ENCODE data around the gene DLEC1. TPM values are rescaled to one million over a fixed set of nuclear protein-coding genes. Genes with fewer than 3 reads are reported as not detected.
A peak's percentile ranks its signal among the peaks of the same experiment; 100 is the strongest.

The DLEC1 gene
- total and polyA plus RNA-seq, 9 of the 15 experiments (the other 6 are each of a cell fraction or from before 2014, with no cell fraction given) = 0.07 to 0.08 TPM; not detected in 7

DNA sequence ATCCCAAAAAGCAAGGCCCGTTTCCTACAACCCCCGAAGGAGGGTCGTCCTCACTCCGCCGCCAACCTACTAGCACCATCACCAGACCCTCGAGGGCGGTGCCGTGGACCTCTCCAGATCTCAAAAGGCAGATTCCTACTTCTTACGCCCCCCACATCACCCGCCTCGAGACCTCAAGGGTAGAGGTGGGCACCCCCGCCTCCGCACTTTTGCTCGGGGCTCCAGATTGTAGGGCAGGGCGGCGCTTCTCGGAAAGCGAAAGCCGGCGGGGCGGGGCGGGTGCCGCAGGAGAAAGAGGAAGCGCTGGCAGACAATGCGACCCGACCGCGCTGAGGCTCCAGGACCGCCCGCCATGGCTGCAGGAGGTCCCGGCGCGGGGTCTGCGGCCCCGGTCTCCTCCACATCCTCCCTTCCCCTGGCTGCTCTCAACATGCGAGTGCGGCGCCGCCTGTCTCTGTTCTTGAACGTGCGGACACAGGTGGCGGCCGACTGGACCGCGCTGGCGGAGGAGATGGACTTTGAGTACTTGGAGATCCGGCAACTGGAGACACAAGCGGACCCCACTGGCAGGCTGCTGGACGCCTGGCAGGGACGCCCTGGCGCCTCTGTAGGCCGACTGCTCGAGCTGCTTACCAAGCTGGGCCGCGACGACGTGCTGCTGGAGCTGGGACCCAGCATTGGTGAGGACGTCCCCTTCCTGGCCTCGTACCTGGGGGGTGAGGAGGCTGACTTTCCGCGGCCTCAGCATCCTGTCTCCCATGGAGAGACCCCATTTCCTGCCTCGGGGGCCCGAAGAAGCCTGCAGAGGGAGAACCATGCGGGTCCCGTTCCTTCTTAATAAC is 99.6 kb downstream of the DLEC1 start, which contains the start of gene MYD88 (continued):
- TF ChIP-seq, protein P1, sequence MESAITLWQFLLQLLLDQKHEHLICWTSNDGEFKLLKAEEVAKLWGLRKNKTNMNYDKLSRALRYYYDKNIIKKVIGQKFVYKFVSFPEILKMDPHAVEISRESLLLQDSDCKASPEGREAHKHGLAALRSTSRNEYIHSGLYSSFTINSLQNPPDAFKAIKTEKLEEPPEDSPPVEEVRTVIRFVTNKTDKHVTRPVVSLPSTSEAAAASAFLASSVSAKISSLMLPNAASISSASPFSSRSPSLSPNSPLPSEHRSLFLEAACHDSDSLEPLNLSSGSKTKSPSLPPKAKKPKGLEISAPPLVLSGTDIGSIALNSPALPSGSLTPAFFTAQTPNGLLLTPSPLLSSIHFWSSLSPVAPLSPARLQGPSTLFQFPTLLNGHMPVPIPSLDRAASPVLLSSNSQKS (CRISPR knock-in tag; IDR thresholded peaks at IDR 0.05) = no peak
- TF ChIP-seq ARID2 (IDR thresholded peaks at IDR 0.05) (no peak), MEIS2 (IDR thresholded peaks at IDR 0.05; ENCODE audit: partially characterized antibody) (no peak), CAMTA2 (CRISPR knock-in tag; conservative IDR thresholded peaks at IDR 0.05) (no peak), CBFA2T2 (conservative IDR thresholded peaks at IDR 0.05) (no peak), ELF4 (CRISPR knock-in tag; IDR thresholded peaks at IDR 0.05) (no peak), SRSF7 (optimal IDR thresholded peaks at IDR 0.05; ENCODE audit: low read depth, low read length) (no peak), RBM22 (IDR thresholded peaks at IDR 0.05; ENCODE audit: low read depth, low read length, poor library complexity, severe bottlenecking) (peak; percentile 45), TCFL5 (CRISPR knock-in tag; conservative IDR thresholded peaks at IDR 0.05) (no peak), LARP7 (IDR thresholded peaks at IDR 0.05) (no peak), MTA2 (IDR thresholded peaks at IDR 0.05; ENCODE audit: low read depth) (peak; percentile 7; the same call in 1 of the 2 replicates), GTF2E2 (tag; IDR thresholded peaks at IDR 0.05) (no peak), MYBL2 (IDR thresholded peaks at IDR 0.05; ENCODE audit: low read depth) (no peak), MYBL2 (CRISPR knock-in tag; IDR thresholded peaks at IDR 0.05; ENCODE audit: borderline replicate concordance) (no peak), ZNF717 (CRISPR knock-in tag; IDR thresholded peaks at IDR 0.05) (no peak), HIVEP1 (CRISPR knock-in tag; IDR thresholded peaks at IDR 0.05) (no peak), RNF2 (IDR thresholded peaks at IDR 0.05) (no peak), ZNF436 (CRISPR knock-in tag; IDR thresholded peaks at IDR 0.05) (no peak), ZBED1 (IDR thresholded peaks at IDR 0.05) (no peak)
- TF ChIP-seq, protein P2, sequence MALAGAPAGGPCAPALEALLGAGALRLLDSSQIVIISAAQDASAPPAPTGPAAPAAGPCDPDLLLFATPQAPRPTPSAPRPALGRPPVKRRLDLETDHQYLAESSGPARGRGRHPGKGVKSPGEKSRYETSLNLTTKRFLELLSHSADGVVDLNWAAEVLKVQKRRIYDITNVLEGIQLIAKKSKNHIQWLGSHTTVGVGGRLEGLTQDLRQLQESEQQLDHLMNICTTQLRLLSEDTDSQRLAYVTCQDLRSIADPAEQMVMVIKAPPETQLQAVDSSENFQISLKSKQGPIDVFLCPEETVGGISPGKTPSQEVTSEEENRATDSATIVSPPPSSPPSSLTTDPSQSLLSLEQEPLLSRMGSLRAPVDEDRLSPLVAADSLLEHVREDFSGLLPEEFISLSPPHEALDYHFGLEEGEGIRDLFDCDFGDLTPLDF (CRISPR knock-in tag; IDR thresholded peaks at IDR 0.05) = no peak
- TF ChIP-seq, protein P3, sequence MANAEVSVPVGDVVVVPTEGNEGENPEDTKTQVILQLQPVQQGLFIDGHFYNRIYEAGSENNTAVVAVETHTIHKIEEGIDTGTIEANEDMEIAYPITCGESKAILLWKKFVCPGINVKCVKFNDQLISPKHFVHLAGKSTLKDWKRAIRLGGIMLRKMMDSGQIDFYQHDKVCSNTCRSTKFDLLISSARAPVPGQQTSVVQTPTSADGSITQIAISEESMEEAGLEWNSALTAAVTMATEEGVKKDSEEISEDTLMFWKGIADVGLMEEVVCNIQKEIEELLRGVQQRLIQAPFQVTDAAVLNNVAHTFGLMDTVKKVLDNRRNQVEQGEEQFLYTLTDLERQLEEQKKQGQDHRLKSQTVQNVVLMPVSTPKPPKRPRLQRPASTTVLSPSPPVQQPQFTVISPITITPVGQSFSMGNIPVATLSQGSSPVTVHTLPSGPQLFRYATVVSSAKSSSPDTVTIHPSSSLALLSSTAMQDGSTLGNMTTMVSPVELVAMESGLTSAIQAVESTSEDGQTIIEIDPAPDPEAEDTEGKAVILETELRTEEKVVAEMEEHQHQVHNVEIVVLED (CRISPR knock-in tag; IDR thresholded peaks at IDR 0.05) = 0 out of 2 replicates have a peak, but pooled peaks have one; percentile 33
- TF ChIP-seq, protein P4, sequence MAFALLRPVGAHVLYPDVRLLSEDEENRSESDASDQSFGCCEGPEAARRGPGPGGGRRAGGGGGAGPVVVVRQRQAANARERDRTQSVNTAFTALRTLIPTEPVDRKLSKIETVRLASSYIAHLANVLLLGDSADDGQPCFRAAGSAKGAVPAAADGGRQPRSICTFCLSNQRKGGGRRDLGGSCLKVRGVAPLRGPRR (CRISPR knock-in tag; IDR thresholded peaks at IDR 0.05) = no peak
- TF ChIP-seq, protein P5, sequence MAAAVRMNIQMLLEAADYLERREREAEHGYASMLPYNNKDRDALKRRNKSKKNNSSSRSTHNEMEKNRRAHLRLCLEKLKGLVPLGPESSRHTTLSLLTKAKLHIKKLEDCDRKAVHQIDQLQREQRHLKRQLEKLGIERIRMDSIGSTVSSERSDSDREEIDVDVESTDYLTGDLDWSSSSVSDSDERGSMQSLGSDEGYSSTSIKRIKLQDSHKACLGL (CRISPR knock-in tag; IDR thresholded peaks at IDR 0.05; ENCODE audit: borderline replicate concordance, poor library complexity, severe bottlenecking) = no peak
- TF ChIP-seq, protein P6, sequence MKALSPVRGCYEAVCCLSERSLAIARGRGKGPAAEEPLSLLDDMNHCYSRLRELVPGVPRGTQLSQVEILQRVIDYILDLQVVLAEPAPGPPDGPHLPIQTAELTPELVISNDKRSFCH (CRISPR knock-in tag; IDR thresholded peaks at IDR 0.05) = no peak
- TF ChIP-seq, protein P6 (tag; IDR thresholded peaks at IDR 0.05) = no peak
